Body of pancreas (tissue), 4 donors: Measurements from ENCODE around the gene SOWAHA. TPM values are rescaled to one million over a fixed set of nuclear protein-coding genes. Genes with fewer than 3 reads are reported as not detected.

ENCODE experiments used
- ATAC-seq: fragments of 150-250 bp; one replicate; pipeline ENCODE4 v1.9.1; 2016
- DNase-seq, 4 donors: peaks; one replicate each; pipeline ENCODE4 v3.0.0-alpha.2; 2019
- H3K27ac ChIP-seq, 4 donors: fragments of 200-600 bp; sonication (generic); 1 replicate in 3 of 4; 2 replicates in 1 of 4; pipeline versions ENCODE4 v1.5.1 to v1.6.1; 2016 to 2019; ENCODE audit warnings: mild to moderate bottlenecking in 1 of 4, mixed read lengths in 1 of 4, moderate library complexity in 1 of 4
- H3K27me3 ChIP-seq, 2 donors: fragments of 200-600 bp; sonication (generic); one replicate each; pipeline ENCODE4 v1.6.0; 2016; ENCODE audit warnings: mild to moderate bottlenecking in 1 of 2
- H3K36me3 ChIP-seq, 2 donors: fragments of 200-600 bp; sonication (generic); replicated peaks in 1 of 2; 2 replicates each; pipeline ENCODE4 v1.5.1; 2016; ENCODE audit warnings: low read depth in 2 of 2; ENCODE audit not compliant: insufficient read depth in 1 of 2
- H3K4me1 ChIP-seq: fragments of 200-600 bp; sonication (generic); one replicate; pipeline ENCODE4 v1.6.0; 2016
- H3K4me3 ChIP-seq, 2 donors: fragments of 200-600 bp; sonication (generic); 1 replicate in 1 of 2; 2 replicates in 1 of 2; pipeline ENCODE4 v1.5.1; 2016 to 2019
- H3K9me3 ChIP-seq, 3 donors: fragments of 200-600 bp; sonication (generic); 1 replicate in 2 of 3; 2 replicates in 1 of 3; pipeline ENCODE4 v1.5.1; 2016
- POLR2A ChIP-seq, 3 donors: fragments of 450-650 bp; IDR thresholded peaks; one replicate each; pipeline ENCODE4 v1.6.1; 2016; ENCODE audit warnings: antibody characterized with exemption in 3 of 3, mild to moderate bottlenecking in 2 of 3
- WGBS, 2 donors: methylation state at CpG; one replicate each; pipeline ENCODE4 v1.1.5; 2017; 5-methylcytosine and 5-hydroxymethylcytosine counted together
- intact Hi-C: fragments of 100-400 bp; cut with DNase I; formaldehyde crosslinking; loops from one replicate; pipeline ENCODE4 v1.15.1; 2023
- total RNA-seq, 2 donors: library from RNA; depleted of rRNA; stranded (reverse); fragments of >200 nt; gene quantifications; one replicate each; pipeline ENCODE4 v1.1.0, GENCODE V29; 2016
- TF ChIP-seq, protein P1 (sequence below), 7 experiments: fragments of 450-650 bp in 4 of 7; fragments of 200-600 bp in 3 of 7; sonication (generic) in 3 of 7; IDR thresholded peaks; one replicate each; pipeline ENCODE4 v1.5.1; 2016 to 2019; ENCODE audit warnings: antibody characterized with exemption in 7 of 7

The SOWAHA gene
- total RNA-seq, 2 donors from 2014 or later = 7.3 to 9.6 TPM

DNA sequence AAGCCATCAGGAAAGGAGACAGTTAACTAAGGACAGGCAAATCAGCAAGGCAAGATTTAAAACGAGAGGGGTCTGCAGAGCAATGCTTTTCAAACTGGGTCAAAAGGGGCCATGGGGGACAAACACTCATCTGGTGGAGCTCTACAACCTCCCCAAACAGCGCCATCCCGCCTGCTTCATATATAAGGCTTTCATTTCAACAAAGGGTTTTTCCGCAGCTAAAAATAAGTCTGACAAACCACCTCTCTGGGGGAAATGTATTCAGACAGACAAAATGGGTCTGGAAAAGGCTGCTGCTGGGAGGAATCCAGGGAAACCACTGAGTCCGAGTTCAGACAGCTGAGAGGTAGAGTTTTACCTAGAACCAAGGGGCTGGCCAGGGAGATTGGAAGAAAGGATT lies 27.7 kb upstream of the SOWAHA start:
- TF ChIP-seq POLR2A (IDR thresholded peaks at IDR 0.05) = no peak
- TF ChIP-seq, protein P1, sequence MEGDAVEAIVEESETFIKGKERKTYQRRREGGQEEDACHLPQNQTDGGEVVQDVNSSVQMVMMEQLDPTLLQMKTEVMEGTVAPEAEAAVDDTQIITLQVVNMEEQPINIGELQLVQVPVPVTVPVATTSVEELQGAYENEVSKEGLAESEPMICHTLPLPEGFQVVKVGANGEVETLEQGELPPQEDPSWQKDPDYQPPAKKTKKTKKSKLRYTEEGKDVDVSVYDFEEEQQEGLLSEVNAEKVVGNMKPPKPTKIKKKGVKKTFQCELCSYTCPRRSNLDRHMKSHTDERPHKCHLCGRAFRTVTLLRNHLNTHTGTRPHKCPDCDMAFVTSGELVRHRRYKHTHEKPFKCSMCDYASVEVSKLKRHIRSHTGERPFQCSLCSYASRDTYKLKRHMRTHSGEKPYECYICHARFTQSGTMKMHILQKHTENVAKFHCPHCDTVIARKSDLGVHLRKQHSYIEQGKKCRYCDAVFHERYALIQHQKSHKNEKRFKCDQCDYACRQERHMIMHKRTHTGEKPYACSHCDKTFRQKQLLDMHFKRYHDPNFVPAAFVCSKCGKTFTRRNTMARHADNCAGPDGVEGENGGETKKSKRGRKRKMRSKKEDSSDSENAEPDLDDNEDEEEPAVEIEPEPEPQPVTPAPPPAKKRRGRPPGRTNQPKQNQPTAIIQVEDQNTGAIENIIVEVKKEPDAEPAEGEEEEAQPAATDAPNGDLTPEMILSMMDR (IDR thresholded peaks at IDR 0.05) = no peak
- H3K27ac ChIP-seq = no peak overlapping the region
- H3K27me3 ChIP-seq = no peaks in the 10 kb centered on the region
- DNase-seq (no peak), ATAC-seq (no peak)
- H3K4me3 ChIP-seq = no peak overlapping the region
- whole genome bisulfite sequencing, 2 donors = 77 to 78% methylated on average over 5 of the region's 5 CpGs
- intact Hi-C loops = no loop called here
- no peaks in the 10 kb centered on the region for H3K9me3 ChIP-seq
- H3K4me1 ChIP-seq = no peaks in the 10 kb centered on the region
- H3K36me3 ChIP-seq = no peaks in the 10 kb centered on the region

DNA sequence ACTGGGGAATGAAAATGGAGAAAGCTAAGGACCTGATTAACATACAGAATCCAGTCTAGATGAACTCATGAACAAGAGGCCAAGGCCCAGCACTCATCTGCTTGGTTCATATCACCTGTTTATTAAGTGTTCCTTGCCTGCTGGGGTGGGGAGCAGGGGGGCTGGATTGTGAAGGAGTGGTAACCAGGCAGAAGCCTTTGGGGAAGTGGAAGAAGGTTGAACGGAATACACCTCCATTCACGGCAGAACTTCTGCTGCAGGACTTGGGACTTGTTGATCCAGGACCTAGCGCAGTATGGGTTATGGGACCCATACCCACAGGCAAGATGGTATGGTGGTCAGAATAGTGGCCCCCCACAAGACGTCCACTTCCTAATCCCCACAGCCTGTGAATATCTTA lies 27.2 kb upstream of the SOWAHA start:
- DNase-seq (no peak), ATAC-seq (no peak)
- 88 to 90% methylated on average over 4 of the region's 4 CpGs for WGBS, 2 donors
- Histone ChIP-seq H3K27ac (no peak overlapping the region), H3K4me1 (no peaks in the 10 kb centered on the region), H3K9me3 (no peaks in the 10 kb centered on the region), H3K4me3 (no peak overlapping the region), H3K36me3 (no peaks in the 10 kb centered on the region), H3K27me3 (no peaks in the 10 kb centered on the region)
- TF ChIP-seq POLR2A (IDR thresholded peaks at IDR 0.05) = no peak
- TF ChIP-seq, protein P1 (IDR thresholded peaks at IDR 0.05) = no peak
- intact Hi-C loops = no loop called here

DNA sequence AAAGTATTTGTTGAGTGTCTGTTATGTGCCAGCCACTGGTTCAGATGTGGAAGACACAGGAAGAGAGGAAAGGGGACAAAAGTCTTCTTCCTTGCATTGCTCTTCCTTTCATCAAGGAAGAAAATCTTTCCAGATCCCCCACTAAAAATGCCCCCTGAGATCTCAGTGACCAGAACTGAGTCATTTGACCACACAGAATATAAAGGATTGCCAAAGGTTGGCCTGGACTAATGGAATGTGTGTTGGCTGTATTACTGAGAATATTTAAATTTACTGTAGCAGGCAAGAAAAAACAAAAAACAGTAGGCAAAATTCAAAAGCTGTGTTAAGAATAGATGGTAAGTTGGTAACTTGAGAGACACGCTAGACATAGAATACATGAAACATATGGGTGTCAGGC lies 26.0 kb upstream of the SOWAHA start:
- no peaks in the 10 kb centered on the region for H3K27me3 ChIP-seq
- no peak for ATAC-seq
- no peaks in the 10 kb centered on the region for H3K36me3 ChIP-seq
- no peak overlapping the region for H3K4me3 ChIP-seq
- no peak overlapping the region for H3K27ac ChIP-seq
- no peak for TF ChIP-seq POLR2A (IDR thresholded peaks at IDR 0.05)
- TF ChIP-seq, protein P1 (IDR thresholded peaks at IDR 0.05) = no peak
- H3K4me1 ChIP-seq = no peaks in the 10 kb centered on the region
- H3K9me3 ChIP-seq = no peaks in the 10 kb centered on the region
- intact Hi-C loops = no loop called here
- WGBS, 2 donors = 94 to 97% methylated on average over 1 of the region's 1 CpG
- no peak for DNase-seq

DNA sequence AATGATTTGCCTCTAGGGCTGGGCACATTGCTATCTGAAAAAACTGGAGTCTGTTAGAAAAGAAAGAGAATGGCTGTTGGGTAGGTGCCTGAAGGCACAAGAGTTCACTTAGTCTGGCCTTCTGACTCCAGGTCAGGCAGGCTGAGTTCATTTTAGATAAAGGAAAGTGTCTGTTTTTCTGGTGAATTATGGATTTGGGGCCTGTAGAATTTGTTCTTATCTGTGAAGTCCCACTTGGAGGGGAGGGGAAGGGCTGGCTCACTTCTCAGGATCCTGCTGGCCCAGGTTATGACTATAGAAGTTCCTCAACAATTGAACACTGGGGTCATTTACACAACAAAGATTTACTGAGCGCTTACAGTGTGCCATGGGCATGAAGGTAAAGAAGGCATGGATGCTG lies 24.6 kb upstream of the SOWAHA start:
- ATAC-seq = no peak
- H3K4me3 ChIP-seq = no peak overlapping the region
- intact Hi-C loops = no loop called here
- no peak overlapping the region for H3K27ac ChIP-seq
- no peak for DNase-seq
- no peaks in the 10 kb centered on the region for H3K27me3 ChIP-seq
- TF ChIP-seq, protein P1 (IDR thresholded peaks at IDR 0.05) = no peak
- no peak for TF ChIP-seq POLR2A (IDR thresholded peaks at IDR 0.05)
- WGBS, 2 donors = 93 to 100% methylated on average over 1 of the region's 1 CpG
- H3K36me3 ChIP-seq = no peaks in the 10 kb centered on the region
- H3K9me3 ChIP-seq = no peaks in the 10 kb centered on the region
- H3K4me1 ChIP-seq = no peaks in the 10 kb centered on the region

DNA sequence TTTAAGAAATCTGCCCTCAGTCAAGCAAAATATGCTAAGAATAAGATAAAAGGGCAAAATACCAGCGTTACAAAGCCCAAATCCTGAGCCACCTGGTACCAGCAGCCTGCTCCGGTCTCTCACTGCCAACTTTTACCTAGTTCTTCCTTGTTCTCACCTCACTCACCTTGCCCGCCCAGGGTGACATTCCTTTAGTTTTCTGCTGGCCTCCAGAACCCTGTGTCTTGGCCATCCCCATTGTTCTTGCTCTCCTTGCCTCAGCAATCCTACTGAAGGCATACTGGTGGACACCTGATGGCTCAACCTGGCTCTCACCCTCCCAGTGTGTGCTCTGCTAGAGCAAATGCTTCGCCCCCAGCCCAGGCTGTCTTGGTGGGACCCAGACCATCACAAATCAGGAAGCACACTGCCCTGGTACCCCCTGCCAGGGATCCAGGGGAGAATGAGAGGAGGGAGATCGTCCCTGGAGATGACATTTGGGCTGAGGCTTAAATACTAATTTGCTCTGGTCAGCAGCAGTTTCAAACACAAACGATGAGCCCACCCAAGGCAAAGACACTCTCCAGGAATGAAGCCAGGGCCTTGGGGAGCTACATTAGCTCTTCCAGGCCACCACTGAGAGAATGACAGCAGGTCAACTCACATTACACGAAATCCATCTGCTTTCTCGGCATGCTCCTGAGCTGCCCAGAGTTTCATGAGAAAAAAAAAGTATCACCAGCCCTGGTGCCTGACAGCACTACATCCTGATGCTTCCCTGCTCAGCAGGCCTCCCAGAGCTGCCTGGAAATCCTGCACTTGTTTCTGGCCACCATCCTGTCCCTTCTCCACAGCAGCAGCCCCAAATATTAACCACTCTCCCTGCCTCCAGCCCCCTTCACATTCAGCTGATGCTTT lies 23.9 kb upstream of the SOWAHA start:
- intact Hi-C loops = no loop called here
- Histone ChIP-seq H3K36me3 (no peaks in the 10 kb centered on the region), H3K9me3 (no peaks in the 10 kb centered on the region), H3K27me3 (no peaks in the 10 kb centered on the region), H3K27ac (no peak overlapping the region), H3K4me3 (no peak overlapping the region), H3K4me1 (no peaks in the 10 kb centered on the region)
- DNase-seq (no peak), ATAC-seq (no peak)
- TF ChIP-seq POLR2A (IDR thresholded peaks at IDR 0.05) = no peak
- TF ChIP-seq, protein P1 (IDR thresholded peaks at IDR 0.05) = no peak
- WGBS, 2 donors = 83 to 85% methylated on average over 8 of the region's 8 CpGs
